Parathyroid adenoma (tissue), 2 donors: Measurements from ENCODE around the gene CNP.
"Not testable (repeated sequence)": the region's sequence is repeated elsewhere in the genome, so short reads cannot be mapped to it uniquely, and the experiment has no call there.

Experiments
- H2AFZ ChIP-seq: fragments of 300-600 bp; sonication (generic); one replicate; pipeline ENCODE4 v1.7.0; 2017; ENCODE audit warnings: antibody characterized with exemption, mild to moderate bottlenecking
- H3K27ac ChIP-seq: fragments of 300-600 bp; sonication (generic); one replicate; pipeline ENCODE4 v1.7.0; 2017
- H3K27me3 ChIP-seq: fragments of 300-600 bp; sonication (generic); one replicate; pipeline ENCODE4 v1.7.0; 2017; ENCODE audit warnings: low read length; ENCODE audit not compliant: control insufficient read depth, insufficient read depth
- H3K36me3 ChIP-seq: fragments of 300-600 bp; sonication (generic); one replicate; pipeline ENCODE4 v1.7.0; 2017; ENCODE audit warnings: low read length; ENCODE audit not compliant: control insufficient read depth, insufficient read depth
- H3K4me1 ChIP-seq: fragments of 300-600 bp; sonication (generic); one replicate; pipeline ENCODE4 v1.7.0; 2017; ENCODE audit warnings: control low read depth
- H3K4me2 ChIP-seq: fragments of 300-600 bp; sonication (generic); one replicate; pipeline ENCODE4 v1.7.0; 2017; ENCODE audit warnings: low read length
- H3K4me3 ChIP-seq: fragments of 300-600 bp; sonication (generic); one replicate; pipeline ENCODE4 v1.7.0; 2017; ENCODE audit warnings: low read depth, low read length
- H3K79me2 ChIP-seq: fragments of 300-600 bp; sonication (generic); one replicate; pipeline ENCODE4 v1.7.0; 2017; ENCODE audit warnings: control low read depth
- H3K9ac ChIP-seq: fragments of 300-600 bp; sonication (generic); one replicate; pipeline ENCODE4 v1.7.0; 2017; ENCODE audit warnings: mild to moderate bottlenecking
- H3K9me3 ChIP-seq: fragments of 300-600 bp; sonication (generic); one replicate; pipeline ENCODE4 v1.7.0; 2017; ENCODE audit warnings: low read length; ENCODE audit not compliant: control insufficient read depth
- TF ChIP-seq, protein P1 (sequence below): fragments of 300-600 bp; sonication (generic); IDR thresholded peaks from one replicate; pipeline ENCODE4 v1.7.0; 2017; ENCODE audit warnings: antibody characterized with exemption, mild to moderate bottlenecking
- donor health status: primary hyperparathyroidism.

CNP gene

GRCh38 chr17:41928693-41929251, 37.8 kb upstream of the CNP start:
- Histone ChIP-seq H3K4me2 (no peak overlapping the region), H3K27me3 (no peaks in the 10 kb centered on the region), H3K4me3 (no peak overlapping the region), H3K4me1 (peaks cover 4% of the 10 kb centered on the region), H3K79me2 (no peaks in the 10 kb centered on the region), H3K9me3 (no peaks in the 10 kb centered on the region), H3K36me3 (no peaks in the 10 kb centered on the region), H2AFZ (peak overlapping the region; percentile 81), H3K9ac (no peak overlapping the region), H3K27ac (no peak overlapping the region)
- TF ChIP-seq, protein P1, sequence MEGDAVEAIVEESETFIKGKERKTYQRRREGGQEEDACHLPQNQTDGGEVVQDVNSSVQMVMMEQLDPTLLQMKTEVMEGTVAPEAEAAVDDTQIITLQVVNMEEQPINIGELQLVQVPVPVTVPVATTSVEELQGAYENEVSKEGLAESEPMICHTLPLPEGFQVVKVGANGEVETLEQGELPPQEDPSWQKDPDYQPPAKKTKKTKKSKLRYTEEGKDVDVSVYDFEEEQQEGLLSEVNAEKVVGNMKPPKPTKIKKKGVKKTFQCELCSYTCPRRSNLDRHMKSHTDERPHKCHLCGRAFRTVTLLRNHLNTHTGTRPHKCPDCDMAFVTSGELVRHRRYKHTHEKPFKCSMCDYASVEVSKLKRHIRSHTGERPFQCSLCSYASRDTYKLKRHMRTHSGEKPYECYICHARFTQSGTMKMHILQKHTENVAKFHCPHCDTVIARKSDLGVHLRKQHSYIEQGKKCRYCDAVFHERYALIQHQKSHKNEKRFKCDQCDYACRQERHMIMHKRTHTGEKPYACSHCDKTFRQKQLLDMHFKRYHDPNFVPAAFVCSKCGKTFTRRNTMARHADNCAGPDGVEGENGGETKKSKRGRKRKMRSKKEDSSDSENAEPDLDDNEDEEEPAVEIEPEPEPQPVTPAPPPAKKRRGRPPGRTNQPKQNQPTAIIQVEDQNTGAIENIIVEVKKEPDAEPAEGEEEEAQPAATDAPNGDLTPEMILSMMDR: no peak

DNA sequence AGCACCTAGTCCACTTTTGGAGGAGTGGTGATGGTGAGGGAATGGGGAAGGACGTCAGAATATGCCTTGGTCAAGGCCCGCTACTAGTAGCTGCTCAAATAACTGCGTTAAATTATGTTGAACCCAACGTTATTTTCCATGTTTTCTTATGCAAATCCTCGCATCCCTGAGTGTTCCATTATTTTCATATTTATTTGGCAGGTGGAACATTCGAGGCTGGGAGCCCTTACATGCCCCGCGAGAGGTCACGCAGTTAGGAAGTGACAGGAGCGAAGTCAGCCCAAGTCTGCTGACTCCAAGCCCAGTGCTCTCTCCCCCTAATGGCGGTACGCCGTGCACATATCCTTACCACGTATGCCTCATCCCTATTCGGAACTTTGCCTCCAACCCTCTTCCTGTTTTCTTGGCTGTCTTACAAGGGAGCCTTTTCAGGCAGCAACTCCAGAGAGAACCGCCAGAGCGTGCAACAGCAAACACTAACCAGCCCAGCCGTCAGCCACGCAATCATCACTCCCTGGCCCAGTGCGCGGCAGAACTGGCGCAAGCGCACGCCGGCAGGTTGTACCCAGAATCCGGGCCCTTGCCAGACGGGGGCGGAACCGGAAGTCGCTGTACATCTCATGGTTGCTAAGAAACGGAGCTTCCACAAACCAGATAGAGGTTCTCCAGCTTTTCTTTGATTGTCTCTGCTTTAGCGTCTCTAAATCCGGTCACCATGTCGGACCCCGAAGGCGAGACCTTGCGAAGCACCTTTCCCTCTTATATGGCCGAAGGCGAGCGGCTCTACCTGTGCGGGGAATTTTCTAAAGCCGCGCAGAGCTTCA, 36.4 kb upstream of the CNP start, which contains the start of gene ODAD4:
Gene ODAD4, plus strand, starts transcription at position 609 of the 824 bp plus-strand sequence. Its CDS starts 107 bp downstream, at position 716.
- no peaks in the 10 kb centered on the region for H3K9me3 ChIP-seq
- TF ChIP-seq, protein P1: peak; percentile 34
- peak within 1 kb of the TSS; percentile 81 for H2AFZ ChIP-seq
- H3K27me3 ChIP-seq: no peaks in the 10 kb centered on the region
- peak within 1 kb of the TSS; percentile 39 for H3K9ac ChIP-seq
- H3K4me2 ChIP-seq: peak within 1 kb of the TSS; percentile 88
- H3K36me3 ChIP-seq: no peaks in the 10 kb centered on the region
- peak within 1 kb of the TSS; percentile 67 for H3K4me3 ChIP-seq
- peaks cover 4% of the 10 kb centered on the region for H3K4me1 ChIP-seq
- H3K79me2 ChIP-seq: no peaks in the 10 kb centered on the region
- H3K27ac ChIP-seq: peak within 1 kb of the TSS; percentile 56

DNA sequence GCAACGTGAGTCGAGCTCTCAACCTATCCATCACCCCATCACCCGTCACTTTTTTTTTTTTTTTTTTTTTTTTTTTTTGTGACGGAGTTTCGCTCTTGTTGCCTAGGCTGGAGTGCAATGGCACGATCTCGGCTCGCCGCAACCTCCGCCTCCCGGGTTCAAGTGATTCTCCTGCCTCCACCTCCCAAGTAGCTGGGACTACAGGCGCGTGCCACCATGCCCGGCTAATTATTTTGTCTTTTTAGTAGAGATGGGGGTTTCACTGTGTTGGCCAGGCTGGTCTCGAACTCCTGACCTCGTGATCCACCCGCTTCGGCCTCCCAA, 35.8 kb upstream of the CNP start:
- H3K9me3 ChIP-seq, H3K79me2 ChIP-seq, H3K4me1 ChIP-seq, H3K27me3 ChIP-seq, H3K9ac ChIP-seq, H3K36me3 ChIP-seq: not testable (repeated sequence)
- Histone ChIP-seq H3K4me2 (peak overlapping the region; percentile 88), H3K27ac (peak overlapping the region; percentile 56), H2AFZ (peak overlapping the region; percentile 81), H3K4me3 (peak overlapping the region; percentile 67)

DNA sequence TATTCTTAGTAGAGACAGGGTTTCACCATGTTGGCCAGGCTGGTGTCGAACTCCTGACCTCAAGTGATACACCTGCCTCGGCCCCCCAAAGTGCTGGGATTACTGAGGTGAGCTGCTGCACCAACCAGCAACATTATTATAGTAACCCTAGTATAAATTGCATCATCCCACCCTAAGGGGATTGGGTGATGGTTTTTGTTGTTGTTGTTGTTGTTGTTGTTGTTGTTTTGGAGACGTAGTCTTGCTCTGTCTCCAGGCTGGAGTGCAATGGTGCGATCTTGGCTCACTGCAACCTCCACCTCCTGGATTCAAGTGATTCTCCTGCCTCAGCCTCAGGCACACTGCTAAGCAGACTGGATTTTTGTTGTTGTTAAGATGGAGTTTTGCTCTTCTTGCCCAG, 34.9 kb upstream of the CNP start:
- not testable (repeated sequence) for H3K79me2 ChIP-seq, H3K27ac ChIP-seq, H2AFZ ChIP-seq, H3K9ac ChIP-seq, H3K27me3 ChIP-seq, H3K36me3 ChIP-seq, H3K9me3 ChIP-seq, H3K4me3 ChIP-seq, H3K4me2 ChIP-seq, H3K4me1 ChIP-seq

GRCh38 chr17:41932816-41933389, 33.7 kb upstream of the CNP start:
- Histone ChIP-seq H3K36me3 (no peaks in the 10 kb centered on the region), H3K4me3 (no peak overlapping the region), H3K27me3 (no peaks in the 10 kb centered on the region), H3K79me2 (no peaks in the 10 kb centered on the region), H3K4me2 (no peak overlapping the region), H3K27ac (no peak overlapping the region), H3K9ac (no peak overlapping the region), H3K4me1 (peaks cover 4% of the 10 kb centered on the region), H2AFZ (no peak overlapping the region), H3K9me3 (no peaks in the 10 kb centered on the region)
- TF ChIP-seq, protein P1: no peak
